Tibial artery (tissue), 4 donors: ENCODE measurements around the gene XPO6.
"Not testable (repeated sequence)": the region's sequence is repeated elsewhere in the genome, so short reads cannot be mapped to it uniquely, and the experiment has no call there.

Experiments used
- DNase-seq, 2 donors: peaks; one replicate each; pipeline ENCODE4 v3.0.0-alpha.2; 2019
- H3K27ac ChIP-seq, 2 donors: fragments of 200-600 bp; sonication (generic) in 1 of 2; 1 replicate in 1 of 2; 2 replicates in 1 of 2; pipeline ENCODE4 v1.5.1; 2018 to 2019; ENCODE audit warnings: mild to moderate bottlenecking in 1 of 2
- H3K27me3 ChIP-seq, 2 donors: fragments of 200-600 bp; sonication (generic) in 1 of 2; one replicate each; pipeline versions ENCODE4 v1.5.1 to v1.6.0; 2016 to 2019
- H3K36me3 ChIP-seq, 3 donors: fragments of 200-600 bp; sonication (generic) in 2 of 3; one replicate each; pipeline ENCODE4 v1.5.1; 2016 to 2019; ENCODE audit warnings: mild to moderate bottlenecking in 2 of 3
- H3K4me1 ChIP-seq, 4 donors: fragments of 200-600 bp; sonication (generic) in 2 of 4; 1 replicate in 3 of 4; 2 replicates in 1 of 4; pipeline ENCODE4 v1.5.1; 2016 to 2019
- H3K4me3 ChIP-seq, 2 donors: fragments of 200-600 bp; sonication (generic) in 1 of 2; 1 replicate in 1 of 2; 2 replicates in 1 of 2; pipeline ENCODE4 v1.5.1; 2018 to 2019; ENCODE audit warnings: mild to moderate bottlenecking in 2 of 2
- H3K9me3 ChIP-seq, 3 donors: fragments of 200-600 bp; sonication (generic) in 1 of 3; one replicate each; pipeline ENCODE4 v1.5.1; 2016 to 2019
- intact Hi-C: fragments of 100-400 bp; cut with DNase I; formaldehyde crosslinking; loops from one replicate; pipeline ENCODE4 v1.15.0; 2023; ENCODE audit warnings: low total_unique reads
- TF ChIP-seq, protein P1 (sequence below), 2 experiments: fragments of 200-600 bp in 1 of 2; fragments of 450-650 bp in 1 of 2; IDR thresholded peaks; one replicate each; pipeline ENCODE4 v1.5.1; 2017 to 2019; ENCODE audit warnings: antibody characterized with exemption in 2 of 2, mild to moderate bottlenecking in 1 of 2, moderate library complexity in 1 of 2

The XPO6 gene

GRCh38 chr16:28121527-28121926, 90.2 kb downstream of the XPO6 start:
- TF ChIP-seq, protein P1, sequence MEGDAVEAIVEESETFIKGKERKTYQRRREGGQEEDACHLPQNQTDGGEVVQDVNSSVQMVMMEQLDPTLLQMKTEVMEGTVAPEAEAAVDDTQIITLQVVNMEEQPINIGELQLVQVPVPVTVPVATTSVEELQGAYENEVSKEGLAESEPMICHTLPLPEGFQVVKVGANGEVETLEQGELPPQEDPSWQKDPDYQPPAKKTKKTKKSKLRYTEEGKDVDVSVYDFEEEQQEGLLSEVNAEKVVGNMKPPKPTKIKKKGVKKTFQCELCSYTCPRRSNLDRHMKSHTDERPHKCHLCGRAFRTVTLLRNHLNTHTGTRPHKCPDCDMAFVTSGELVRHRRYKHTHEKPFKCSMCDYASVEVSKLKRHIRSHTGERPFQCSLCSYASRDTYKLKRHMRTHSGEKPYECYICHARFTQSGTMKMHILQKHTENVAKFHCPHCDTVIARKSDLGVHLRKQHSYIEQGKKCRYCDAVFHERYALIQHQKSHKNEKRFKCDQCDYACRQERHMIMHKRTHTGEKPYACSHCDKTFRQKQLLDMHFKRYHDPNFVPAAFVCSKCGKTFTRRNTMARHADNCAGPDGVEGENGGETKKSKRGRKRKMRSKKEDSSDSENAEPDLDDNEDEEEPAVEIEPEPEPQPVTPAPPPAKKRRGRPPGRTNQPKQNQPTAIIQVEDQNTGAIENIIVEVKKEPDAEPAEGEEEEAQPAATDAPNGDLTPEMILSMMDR (IDR thresholded peaks at IDR 0.05) = no peak
- intact Hi-C loops = no loop called here
- Histone ChIP-seq H3K36me3 (peaks cover 80 to 92% (median 91%) of the 10 kb centered on the region in 3 donors), H3K4me3 (no peak overlapping the region), H3K27ac (no peak overlapping the region), H3K27me3 (no peaks in the 10 kb centered on the region), H3K4me1 (no peaks in the 10 kb centered on the region), H3K9me3 (no peaks in the 10 kb centered on the region)
- no peak for DNase-seq

DNA sequence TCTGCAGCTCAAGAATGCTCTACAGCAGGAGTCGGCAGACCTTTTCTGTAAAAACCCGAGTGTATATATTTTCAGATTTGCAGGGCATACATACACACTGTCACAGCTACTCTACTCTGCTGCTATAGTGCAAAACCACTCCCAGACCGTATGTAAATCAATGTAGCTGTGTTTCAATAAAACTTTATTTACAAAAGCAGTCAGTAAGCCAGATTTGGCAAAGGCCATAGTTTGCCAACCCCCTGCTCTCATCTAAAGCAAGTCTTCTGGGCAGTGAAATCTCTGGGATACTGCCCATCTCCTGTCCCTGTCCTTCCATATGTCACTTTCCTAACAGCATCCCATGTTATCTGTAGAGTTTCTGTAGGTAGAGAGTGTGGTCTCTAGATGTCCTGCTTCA, 91.0 kb downstream of the XPO6 start:
- TF ChIP-seq, protein P1 (IDR thresholded peaks at IDR 0.05) = no peak
- Histone ChIP-seq H3K4me3 (no peak overlapping the region), H3K9me3 (no peaks in the 10 kb centered on the region), H3K27ac (no peak overlapping the region), H3K4me1 (no peaks in the 10 kb centered on the region), H3K27me3 (no peaks in the 10 kb centered on the region), H3K36me3 (peaks cover 80 to 92% (median 89%) of the 10 kb centered on the region in 3 donors)
- intact Hi-C loops = no loop called here
- no peak for DNase-seq

GRCh38 chr16:28118637-28119036, 93.1 kb downstream of the XPO6 start:
- H3K27me3 ChIP-seq = no peaks in the 10 kb centered on the region
- no peak overlapping the region for H3K27ac ChIP-seq
- intact Hi-C loops = no loop called here
- no peak overlapping the region for H3K4me3 ChIP-seq
- no peak for DNase-seq
- H3K36me3 ChIP-seq = peaks cover 73 to 90% (median 75%) of the 10 kb centered on the region in 3 donors
- TF ChIP-seq, protein P1 (IDR thresholded peaks at IDR 0.05) = no peak
- H3K4me1 ChIP-seq = no peaks in the 10 kb centered on the region
- H3K9me3 ChIP-seq = no peaks in the 10 kb centered on the region

DNA sequence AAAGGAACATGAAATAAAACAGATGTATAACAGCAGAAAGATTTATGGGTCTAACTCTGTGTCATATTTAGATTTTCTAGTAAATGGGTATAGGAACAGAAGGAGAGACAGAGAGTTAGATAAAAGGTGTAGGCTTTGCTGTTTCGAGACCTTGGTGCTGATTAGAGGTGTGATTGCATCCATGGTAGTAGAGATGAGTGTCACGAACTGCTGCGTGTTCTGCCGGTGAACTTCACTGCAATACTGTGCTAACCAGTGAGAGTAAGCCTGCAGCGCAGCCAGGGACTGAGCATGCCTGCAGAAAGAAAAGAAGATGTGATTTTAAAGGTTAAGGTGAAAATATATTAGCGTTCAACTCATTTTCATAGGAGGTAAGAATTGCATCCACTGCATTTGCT, 94.6 kb downstream of the XPO6 start:
- TF ChIP-seq, protein P1 (IDR thresholded peaks at IDR 0.05) = no peak

GRCh38 chr16:28115866-28116265, 95.9 kb downstream of the XPO6 start:
- H3K9me3 ChIP-seq, H3K4me1 ChIP-seq, H3K4me3 ChIP-seq, DNase-seq, H3K27ac ChIP-seq, intact Hi-C loops, H3K27me3 ChIP-seq: not testable (repeated sequence)
- peaks cover 70 to 86% (median 74%) of the 10 kb centered on the region in 3 donors for H3K36me3 ChIP-seq

More for the DNA sequence above, 94.6 kb downstream of the XPO6 start:
- H3K36me3 ChIP-seq = peaks cover 72 to 89% (median 74%) of the 10 kb centered on the region in 3 donors
- H3K27ac ChIP-seq = no peak overlapping the region
- intact Hi-C loops = no loop called here
- H3K4me3 ChIP-seq = no peak overlapping the region
- no peaks in the 10 kb centered on the region for H3K9me3 ChIP-seq
- DNase-seq = no peak
- no peaks in the 10 kb centered on the region for H3K27me3 ChIP-seq
- H3K4me1 ChIP-seq = no peaks in the 10 kb centered on the region

GRCh38 chr16:28112908-28113307, 98.9 kb downstream of the XPO6 start:
- DNase-seq = no peak
- Histone ChIP-seq H3K27me3 (no peaks in the 10 kb centered on the region), H3K9me3 (no peaks in the 10 kb centered on the region), H3K27ac (no peak overlapping the region), H3K4me1 (no peaks in the 10 kb centered on the region), H3K4me3 (no peak overlapping the region), H3K36me3 (peaks cover 61 to 87% (median 76%) of the 10 kb centered on the region in 3 donors)
- intact Hi-C loops = no loop called here
- TF ChIP-seq, protein P1 (IDR thresholded peaks at IDR 0.05) = no peak
